ENCODE measurements around the gene ZNF287.

GRCh38 chr17:16534236-16534635 is 34.8 kb downstream of the ZNF287 start:
- TF ChIP-seq CTCF (IDR thresholded peaks at IDR 0.05) (no peak), POLR2A (IDR thresholded peaks at IDR 0.05) (no peak)
